Panc1 (cell line): Measurements from ENCODE around the gene RRP8. TPM values are rescaled to one million over a fixed set of nuclear protein-coding genes. Genes with fewer than 3 reads are reported as not detected.

Experiments
- ATAC-seq: fragments of 200-7000 bp; cut with Tn5 transposase; 2 replicates; pipeline ENCODE4 v1.9.1; 2020; ENCODE audit warnings: mild to moderate bottlenecking, moderate library complexity
- BruUV-seq: library from RNA; stranded (reverse); fragments of 400-500 nt; replicated peaks from 2 replicates; lab custom pipeline; 2021; lab: Mats Ljungman, UMichigan
- CTCF ChIA-PET: fragments of 300-600 bp; sonication (Branson Sonifier 250); formaldehyde crosslinking; loops from one replicate; lab custom pipeline; 2022; ENCODE audit warnings: antibody characterized with exemption; lab: Charles Lee
- POLR2A ChIA-PET: fragments of 300-600 bp; sonication (Branson Sonifier 250); formaldehyde crosslinking; loops from one replicate; lab custom pipeline; 2022; ENCODE audit warnings: antibody characterized with exemption; lab: Charles Lee
- DNase-seq: peaks from one replicate; pipeline ENCODE4 v3.0.0-alpha.2; 2010; ENCODE audit warnings: low read depth, low spot score
- H3K27ac ChIP-seq: 2 replicates; pipeline ENCODE4 v1.5.1; 2011; ENCODE audit warnings: mild to moderate bottlenecking, low read length, inconsistent platforms
- H3K27me3 ChIP-seq: fragments of 200-500 bp; sonication (Bioruptor generic); 2 replicates; pipeline ENCODE4 v1.6.0; 2014; ENCODE audit warnings: low read length, inconsistent platforms; ENCODE audit not compliant: control insufficient read depth, insufficient read depth
- H3K36me3 ChIP-seq: fragments of 200-500 bp; sonication (Bioruptor generic); 2 replicates; pipeline ENCODE4 v1.5.1; 2014; ENCODE audit warnings: inconsistent platforms, mild to moderate bottlenecking, low read length, moderate library complexity; ENCODE audit not compliant: control insufficient read depth, insufficient read depth
- H3K4me1 ChIP-seq: 2 replicates; pipeline ENCODE4 v1.5.1; 2011; ENCODE audit warnings: inconsistent platforms, mild to moderate bottlenecking, low read length, moderate library complexity; ENCODE audit not compliant: control insufficient read depth, insufficient read depth
- H3K4me3 ChIP-seq, 2 experiments: 2 replicates each; pipeline ENCODE4 v1.5.1; 2011 to 2012; ENCODE audit warnings: low read depth in 2 of 2, low read length in 2 of 2, mild to moderate bottlenecking in 2 of 2, inconsistent platforms in 1 of 2, moderate library complexity in 1 of 2
- H3K9me3 ChIP-seq: fragments of 200-500 bp; sonication (Bioruptor generic); 2 replicates; pipeline ENCODE4 v1.5.1; 2014; ENCODE audit warnings: low read depth, mild to moderate bottlenecking, inconsistent platforms, low read length, moderate library complexity; ENCODE audit not compliant: control insufficient read depth, insufficient read depth
- CTCF ChIP-seq: fragments of 450-650 bp; IDR thresholded peaks from 2 replicates; pipeline ENCODE4 v1.5.1; 2017; ENCODE audit warnings: mild to moderate bottlenecking
- POLR2AphosphoS5 ChIP-seq: IDR thresholded peaks from 2 replicates; pipeline ENCODE4 v1.6.1; 2012; ENCODE audit warnings: mild to moderate bottlenecking, low read depth, low read length, moderate library complexity
- REST ChIP-seq, 2 experiments: IDR thresholded peaks; 2 replicates each; pipeline ENCODE4 v1.6.1; 2011 to 2012; ENCODE audit warnings: low read depth in 2 of 2, control low read depth in 1 of 2, low read length in 1 of 2, mild to moderate bottlenecking in 1 of 2, moderate library complexity in 1 of 2; ENCODE audit not compliant: insufficient read depth in 1 of 2
- SIN3A ChIP-seq: IDR thresholded peaks from 2 replicates; pipeline ENCODE4 v1.6.1; 2012; ENCODE audit warnings: low read depth, mild to moderate bottlenecking, low read length, moderate library complexity, borderline replicate concordance; ENCODE audit not compliant: insufficient read depth
- TCF7L2 ChIP-seq: IDR thresholded peaks from 2 replicates; pipeline ENCODE4 v1.6.1; 2011; ENCODE audit warnings: mild to moderate bottlenecking, low read depth, low read length, inconsistent platforms
- in situ Hi-C: cut with HindIII; loops from 2 replicates; pipeline ENCODE4 v1.10.0; 2016; ENCODE audit warnings: low sequenced_read_pairs, low pct_unique_long_range_greater_than_20kb
- intact Hi-C: fragments of 100-400 bp; cut with micrococcal nuclease; formaldehyde crosslinking; loops from one replicate; pipeline ENCODE4 v1.10.0; 2022; ENCODE audit not compliant: unreplicated experiment
- total RNA-seq: library from RNA; stranded (reverse); gene quantifications from one replicate; pipeline ENCODE4 v1.2.1, GENCODE V29; 2021; ENCODE audit not compliant: unreplicated experiment

RRP8 gene
- total RNA-seq, 1 experiment from 2014 or later, result 23.1 TPM

- Histone ChIP-seq H3K4me1 (no peaks in the 10 kb centered on the region), H3K27me3 (no peaks in the 10 kb centered on the region), H3K4me3 (no peak overlapping the region), H3K36me3 (no peaks in the 10 kb centered on the region), H3K27ac (no peak overlapping the region), H3K9me3 (no peaks in the 10 kb centered on the region)
- in situ Hi-C loops (no loop called here), intact Hi-C loops (no loop called here)
- ATAC-seq, result no peak
- ChIA-PET CTCF (interaction anchor here (0.6 kb wide), 1 partner anchor 307 kb away, joined by 5 read pairs; no protein-coding TSS in a partner anchor), POLR2A (no interaction called here)
- TF ChIP-seq CTCF (no peak), SIN3A (no peak), POLR2AphosphoS5 (no peak), REST (IDR thresholded peaks at IDR 0.05; ENCODE audit: insufficient read depth in 1 of 2, low read depth in 2 of 2, low read length in 1 of 2) (no peak)
- no peak for DNase-seq
- BruUV-seq, result no TSS peak
These were observed 55.3 kb downstream of the RRP8 start for GRCh38 chr11:6548121-6548520.

- DNase-seq, result no peak
These were observed 56.2 kb downstream of the RRP8 start for GRCh38 chr11:6547177-6547576.

GRCh38 chr11:6546735-6547134 is 56.7 kb downstream of the RRP8 start:
- in situ Hi-C loops, result no loop called here
- POLR2A ChIA-PET, result no interaction called here
- no TSS peak for BruUV-seq

More at GRCh38 chr11:6547177-6547576, 56.2 kb downstream of the RRP8 start:
- ATAC-seq, result no peak; the same call in 1 of the 2 replicates
- POLR2A ChIA-PET, result no interaction called here
- intact Hi-C loops, result no loop called here
- no peak for TF ChIP-seq POLR2AphosphoS5
- no peak overlapping the region for H3K27ac ChIP-seq
- H3K36me3 ChIP-seq, result no peaks in the 10 kb centered on the region
- CTCF ChIA-PET, result no interaction called here
- no peak overlapping the region for H3K4me3 ChIP-seq
- H3K9me3 ChIP-seq, result no peaks in the 10 kb centered on the region
- H3K27me3 ChIP-seq, result no peaks in the 10 kb centered on the region
- H3K4me1 ChIP-seq, result no peaks in the 10 kb centered on the region
- BruUV-seq, result no TSS peak
- in situ Hi-C loops, result no loop called here

More at GRCh38 chr11:6546735-6547134, 56.7 kb downstream of the RRP8 start:
- Histone ChIP-seq H3K36me3 (no peaks in the 10 kb centered on the region), H3K4me1 (no peaks in the 10 kb centered on the region), H3K4me3 (no peak overlapping the region), H3K27ac (no peak overlapping the region), H3K27me3 (no peaks in the 10 kb centered on the region), H3K9me3 (no peaks in the 10 kb centered on the region)
- DNase-seq (no peak), ATAC-seq (no peak)
- TF ChIP-seq REST (IDR thresholded peaks at IDR 0.05; ENCODE audit: insufficient read depth in 1 of 2, low read depth in 2 of 2, low read length in 1 of 2) (no peak), SIN3A (no peak), POLR2AphosphoS5 (no peak), TCF7L2 (no peak)
- intact Hi-C loops, result no loop called here
- CTCF ChIA-PET, result interaction anchor here (0.6 to 1.4 kb wide), 2 partner anchors 16 to 170 kb away, joined by 3 to 5 read pairs; no protein-coding TSS in a partner anchor
